GM21786 (cell line): ENCODE measurements around the gene APP.

Experiments
- ATAC-seq: cut with Tn5 transposase; IDR thresholded peaks from one replicate; pipeline ENCODE4 v1.9.1; 2021; ENCODE audit not compliant: unreplicated experiment

The APP gene

GRCh38 chr21:25985990-25986389 is 184.6 kb downstream of the APP start:
- no peak for ATAC-seq

GRCh38 chr21:25984538-25984937 is 186.0 kb downstream of the APP start:
- ATAC-seq = no peak

GRCh38 chr21:25983745-25984144 is 186.8 kb downstream of the APP start:
- ATAC-seq = no peak

- ATAC-seq = no peak
These were observed 189.9 kb downstream of the APP start for GRCh38 chr21:25980710-25981109.

GRCh38 chr21:25979845-25980616 is 190.5 kb downstream of the APP start:
- no peak for ATAC-seq

- ATAC-seq = no peak
These were observed 193.4 kb downstream of the APP start for GRCh38 chr21:25977068-25977611.

GRCh38 chr21:25974964-25975363 is 195.6 kb downstream of the APP start:
- ATAC-seq = no peak

- ATAC-seq = no peak
These were observed 200.2 kb downstream of the APP start for GRCh38 chr21:25970254-25970930.

GRCh38 chr21:25967901-25968438 is 202.6 kb downstream of the APP start:
- peak; percentile 49 for ATAC-seq

- peak; percentile 99 for ATAC-seq
These were observed 203.2 kb downstream of the APP start for GRCh38 chr21:25967181-25967900.

- ATAC-seq = no peak
These were observed 204.4 kb downstream of the APP start for GRCh38 chr21:25965951-25966707.

- ATAC-seq = no peak
These were observed 205.6 kb downstream of the APP start for GRCh38 chr21:25964926-25965325.

GRCh38 chr21:25964015-25964414 is 206.6 kb downstream of the APP start:
- no peak for ATAC-seq

GRCh38 chr21:25963181-25963580 is 207.4 kb downstream of the APP start:
- ATAC-seq = no peak

GRCh38 chr21:25961042-25961441 is 209.5 kb downstream of the APP start:
- ATAC-seq = no peak

- ATAC-seq = no peak
These were observed 210.2 kb downstream of the APP start for GRCh38 chr21:25960402-25960801.

- no peak for ATAC-seq
These were observed 210.8 kb downstream of the APP start for GRCh38 chr21:25959799-25960198.

GRCh38 chr21:25956993-25957714 is 213.4 kb downstream of the APP start:
- no peak for ATAC-seq

- no peak for ATAC-seq
These were observed 214.9 kb downstream of the APP start for GRCh38 chr21:25955646-25956045.

- no peak for ATAC-seq
These were observed 216.9 kb downstream of the APP start for GRCh38 chr21:25953659-25954058.
